Right kidney (tissue), 1 donor: ENCODE measurements around the gene CRTC3.
"Not testable (repeated sequence)": the region's sequence is repeated elsewhere in the genome, so short reads cannot be mapped to it uniquely, and the experiment has no call there.

Source experiments
- DNase-seq: peaks from one replicate; pipeline ENCODE4 v3.0.0-alpha.2; 2016

Gene CRTC3

GRCh38 chr15:90650117-90650955 lies 120.6 kb downstream of the CRTC3 start:
- DNase-seq = no peak

- DNase-seq = no peak
These were observed 121.4 kb downstream of the CRTC3 start for GRCh38 chr15:90650956-90651689.

GRCh38 chr15:90654233-90655136 lies 124.8 kb downstream of the CRTC3 start:
- DNase-seq = no peak

- not testable (repeated sequence) for DNase-seq
These were observed 127.9 kb downstream of the CRTC3 start for GRCh38 chr15:90657520-90658172.

- no peak for DNase-seq
These were observed 129.8 kb downstream of the CRTC3 start for GRCh38 chr15:90659481-90659880.

- no peak for DNase-seq
These were observed 130.7 kb downstream of the CRTC3 start for GRCh38 chr15:90660195-90660998.

GRCh38 chr15:90660999-90661330 lies 131.2 kb downstream of the CRTC3 start:
- DNase-seq = not testable (repeated sequence)

GRCh38 chr15:90664081-90664461 lies 134.3 kb downstream of the CRTC3 start:
- not testable (repeated sequence) for DNase-seq

GRCh38 chr15:90664650-90665287 lies 135.0 kb downstream of the CRTC3 start:
- peak; percentile 88 for DNase-seq

GRCh38 chr15:90665288-90666134 lies 135.8 kb downstream of the CRTC3 start:
- DNase-seq = peak; percentile 92

GRCh38 chr15:90666135-90666909 lies 136.6 kb downstream of the CRTC3 start:
- no peak for DNase-seq

GRCh38 chr15:90667073-90667754 lies 137.5 kb downstream of the CRTC3 start:
- DNase-seq = no peak

GRCh38 chr15:90667755-90668345 lies 138.1 kb downstream of the CRTC3 start:
- not testable (repeated sequence) for DNase-seq

- not testable (repeated sequence) for DNase-seq
These were observed 140.9 kb downstream of the CRTC3 start for GRCh38 chr15:90670631-90671030.

GRCh38 chr15:90671216-90671615 lies 141.5 kb downstream of the CRTC3 start:
- DNase-seq = no peak

GRCh38 chr15:90673357-90673756 lies 143.6 kb downstream of the CRTC3 start:
- not testable (repeated sequence) for DNase-seq

- DNase-seq = no peak
These were observed 144.8 kb downstream of the CRTC3 start for GRCh38 chr15:90674476-90674875.

GRCh38 chr15:90675464-90675863 lies 145.7 kb downstream of the CRTC3 start:
- DNase-seq = no peak
